Astrocyte of the spinal cord (primary cell): Measurements from ENCODE around the gene LILRB2.

Source experiments
- DNase-seq: peaks from one replicate; pipeline ENCODE4 v3.0.0; 2011; ENCODE audit warnings: low read depth, low spot score
- H3K4me3 ChIP-seq: 2 replicates; pipeline ENCODE4 v1.5.1; 2011; ENCODE audit warnings: low read depth, mild to moderate bottlenecking, low read length, moderate library complexity
- in situ Hi-C: cut with HindIII; loops from 2 replicates; pipeline ENCODE4 v1.10.0; 2017; ENCODE audit warnings: low sequenced_read_pairs
- TF ChIP-seq, protein P1 (sequence below): IDR thresholded peaks from 2 replicates; pipeline ENCODE4 v1.5.1; 2012; ENCODE audit warnings: low read depth, mild to moderate bottlenecking, low read length, inconsistent platforms

Gene LILRB2

GRCh38 chr19:54305141-54305540 lies 24.2 kb upstream of the LILRB2 start:
- no peak overlapping the region for H3K4me3 ChIP-seq
- no peak for DNase-seq
- in situ Hi-C loops, result no loop called here
- TF ChIP-seq, protein P1, sequence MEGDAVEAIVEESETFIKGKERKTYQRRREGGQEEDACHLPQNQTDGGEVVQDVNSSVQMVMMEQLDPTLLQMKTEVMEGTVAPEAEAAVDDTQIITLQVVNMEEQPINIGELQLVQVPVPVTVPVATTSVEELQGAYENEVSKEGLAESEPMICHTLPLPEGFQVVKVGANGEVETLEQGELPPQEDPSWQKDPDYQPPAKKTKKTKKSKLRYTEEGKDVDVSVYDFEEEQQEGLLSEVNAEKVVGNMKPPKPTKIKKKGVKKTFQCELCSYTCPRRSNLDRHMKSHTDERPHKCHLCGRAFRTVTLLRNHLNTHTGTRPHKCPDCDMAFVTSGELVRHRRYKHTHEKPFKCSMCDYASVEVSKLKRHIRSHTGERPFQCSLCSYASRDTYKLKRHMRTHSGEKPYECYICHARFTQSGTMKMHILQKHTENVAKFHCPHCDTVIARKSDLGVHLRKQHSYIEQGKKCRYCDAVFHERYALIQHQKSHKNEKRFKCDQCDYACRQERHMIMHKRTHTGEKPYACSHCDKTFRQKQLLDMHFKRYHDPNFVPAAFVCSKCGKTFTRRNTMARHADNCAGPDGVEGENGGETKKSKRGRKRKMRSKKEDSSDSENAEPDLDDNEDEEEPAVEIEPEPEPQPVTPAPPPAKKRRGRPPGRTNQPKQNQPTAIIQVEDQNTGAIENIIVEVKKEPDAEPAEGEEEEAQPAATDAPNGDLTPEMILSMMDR, result no peak

- in situ Hi-C loops, result no loop called here
- TF ChIP-seq, protein P1, result no peak
- DNase-seq, result no peak
- no peak overlapping the region for H3K4me3 ChIP-seq
Measured at GRCh38 chr19:54302257-54302656, 21.3 kb upstream of the LILRB2 start.

DNA sequence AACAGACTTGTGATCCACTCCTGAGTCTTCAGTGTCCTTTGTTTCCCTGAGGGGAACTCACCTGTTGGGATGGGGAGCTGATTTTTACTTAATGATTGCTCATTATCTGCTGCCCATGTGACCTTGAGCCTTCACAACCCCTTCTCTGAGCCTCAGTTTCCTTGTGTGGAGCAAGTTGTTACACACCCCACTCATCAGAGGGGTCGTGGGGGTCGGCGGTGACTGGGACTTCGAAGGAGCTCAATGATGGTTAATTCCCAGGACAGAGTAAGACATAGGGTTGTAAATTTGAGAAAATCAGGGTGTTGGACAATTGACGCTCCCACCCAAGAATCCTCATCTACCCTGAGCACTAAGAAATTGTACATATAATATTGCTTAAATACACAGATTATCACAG lies 18.6 kb upstream of the LILRB2 start:
- in situ Hi-C loops, result no loop called here
- TF ChIP-seq, protein P1, result no peak
- no peak for DNase-seq
- no peak overlapping the region for H3K4me3 ChIP-seq

DNA sequence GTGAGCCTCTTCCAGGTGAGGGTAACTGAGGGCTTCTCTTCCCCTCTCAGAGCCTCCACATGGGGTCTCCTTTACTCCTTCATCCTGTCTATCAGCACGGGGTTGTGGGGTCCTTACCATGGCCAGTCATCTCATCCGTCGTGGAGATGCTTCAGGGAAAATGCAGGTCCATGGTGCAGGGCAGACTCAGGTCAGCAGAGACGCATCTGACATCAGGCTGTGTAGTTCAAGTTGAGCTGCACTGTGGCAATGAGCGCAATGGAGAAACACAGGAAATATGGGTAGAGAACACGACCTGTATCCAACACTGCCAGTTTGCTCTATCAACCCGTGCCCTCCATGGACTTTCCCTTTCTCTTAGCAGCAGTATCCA lies 18.2 kb upstream of the LILRB2 start:
- no peak for DNase-seq
- H3K4me3 ChIP-seq, result no peak overlapping the region
- in situ Hi-C loops, result no loop called here
- TF ChIP-seq, protein P1, result no peak

GRCh38 chr19:54298357-54299125 lies 17.6 kb upstream of the LILRB2 start:
- TF ChIP-seq, protein P1, result no peak
- in situ Hi-C loops, result no loop called here
- DNase-seq, result no peak
- no peak overlapping the region for H3K4me3 ChIP-seq

DNA sequence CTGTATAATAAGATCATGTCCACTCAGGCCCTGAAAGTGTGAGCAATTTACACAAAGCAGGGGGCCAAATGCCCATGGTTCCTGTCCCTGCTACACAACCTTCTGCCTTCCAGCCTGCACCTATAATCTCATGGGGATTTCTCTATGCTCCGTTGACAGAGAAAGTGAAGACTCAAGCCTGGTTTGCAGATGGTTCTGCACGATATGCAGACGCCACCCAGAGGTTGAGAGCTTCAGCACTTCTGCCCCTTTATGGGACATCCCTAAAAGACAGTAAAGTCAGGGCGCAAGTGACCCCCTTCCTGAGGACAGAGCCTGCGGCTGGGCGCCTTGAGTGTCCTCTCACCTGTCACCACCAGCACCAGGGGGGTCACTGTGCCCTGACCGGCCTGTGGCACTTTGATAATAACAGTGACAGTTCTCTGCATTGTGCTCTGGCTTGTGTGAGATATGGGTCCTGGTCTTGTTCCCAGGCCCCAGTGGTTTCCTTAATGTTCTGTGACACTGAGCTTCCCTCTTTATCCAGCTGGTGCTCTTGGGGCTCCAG lies 16.9 kb upstream of the LILRB2 start:
- DNase-seq, result no peak
- in situ Hi-C loops, result no loop called here
- no peak overlapping the region for H3K4me3 ChIP-seq
- TF ChIP-seq, protein P1, result peak; percentile 3
